HG02798 (cell line): ENCODE results near the gene SLCO4A1.

Experiments used
- ATAC-seq: cut with Tn5 transposase; IDR thresholded peaks from one replicate; pipeline ENCODE4 v1.9.1; 2021; ENCODE audit warnings: mild to moderate bottlenecking; ENCODE audit not compliant: unreplicated experiment, poor library complexity

Gene SLCO4A1

DNA sequence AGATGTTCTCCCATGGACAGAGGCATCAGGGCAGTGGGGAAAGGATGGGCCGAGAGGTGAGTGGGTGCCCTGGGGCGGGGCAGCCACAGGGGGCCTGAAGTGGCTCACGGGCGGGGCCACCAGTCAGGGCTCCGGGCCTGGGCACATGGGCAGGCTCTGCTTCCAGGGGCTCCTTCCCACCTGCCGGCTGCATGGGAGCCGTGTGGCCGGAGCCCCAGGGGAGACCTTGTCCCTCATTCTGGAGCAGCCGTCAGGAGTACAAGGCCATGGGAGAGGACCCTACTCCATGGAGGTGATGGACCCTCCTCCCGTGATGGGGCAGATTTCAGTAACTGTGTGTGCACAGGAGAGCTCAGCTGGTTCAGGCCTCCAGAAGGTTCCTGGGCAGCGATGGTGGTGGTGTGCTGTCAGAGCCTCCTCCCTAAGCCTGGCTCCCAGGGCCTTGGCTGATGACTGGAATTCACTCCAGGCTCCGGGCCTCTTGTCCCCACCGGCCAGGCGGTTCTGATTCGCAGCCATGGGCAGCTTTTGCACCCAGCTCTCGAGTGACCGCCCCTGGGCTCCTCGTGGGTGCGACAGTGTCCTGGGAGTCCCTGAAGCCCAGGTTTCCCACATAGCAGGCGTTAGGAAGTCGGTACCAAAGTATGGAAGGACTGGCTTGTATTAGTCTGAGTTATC is 6.2 kb downstream of the SLCO4A1 start:
- no peak for ATAC-seq

GRCh38 chr20:62649140-62649539 is 6.8 kb downstream of the SLCO4A1 start:
- no peak for ATAC-seq

GRCh38 chr20:62650551-62651284 is 8.4 kb downstream of the SLCO4A1 start:
- no peak for ATAC-seq

DNA sequence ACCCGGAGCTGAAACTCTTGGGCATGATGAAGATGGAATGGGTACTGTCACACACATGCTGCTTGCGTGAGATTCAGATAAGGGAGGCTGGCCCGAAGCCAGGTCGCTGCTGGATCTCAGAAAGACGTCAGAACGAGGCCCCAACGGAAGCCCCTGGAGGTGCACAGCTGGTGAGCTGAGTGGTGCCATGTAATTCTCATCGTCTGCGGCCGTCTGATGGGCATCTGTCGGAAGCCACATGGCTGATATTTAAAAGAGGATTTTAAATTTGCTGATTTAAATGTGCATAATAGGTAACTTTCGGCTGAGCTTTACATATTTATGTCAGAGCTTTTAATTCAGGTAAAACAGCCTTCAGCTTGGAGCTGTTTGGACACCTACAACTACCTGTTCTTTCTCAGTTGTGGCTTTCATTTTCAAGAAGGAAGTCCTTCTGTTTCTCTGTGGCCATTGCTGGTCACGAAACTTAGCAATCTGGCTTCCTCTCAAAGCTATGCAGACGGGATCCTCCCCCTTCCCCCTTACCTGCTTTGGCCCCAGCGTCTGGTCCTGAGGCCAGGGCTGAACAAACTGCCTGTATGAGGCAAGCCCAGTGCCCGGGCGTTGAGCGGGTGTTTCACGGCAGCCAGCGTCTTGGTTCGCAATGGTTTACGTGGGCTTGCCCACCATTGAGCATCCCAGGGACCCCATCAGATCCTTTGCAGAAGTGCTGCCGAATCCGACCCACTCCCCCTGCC is 9.2 kb downstream of the SLCO4A1 start:
- peak; percentile 59 for ATAC-seq

GRCh38 chr20:62652041-62652893 is 10.0 kb downstream of the SLCO4A1 start:
- ATAC-seq, result peak; percentile 73

DNA sequence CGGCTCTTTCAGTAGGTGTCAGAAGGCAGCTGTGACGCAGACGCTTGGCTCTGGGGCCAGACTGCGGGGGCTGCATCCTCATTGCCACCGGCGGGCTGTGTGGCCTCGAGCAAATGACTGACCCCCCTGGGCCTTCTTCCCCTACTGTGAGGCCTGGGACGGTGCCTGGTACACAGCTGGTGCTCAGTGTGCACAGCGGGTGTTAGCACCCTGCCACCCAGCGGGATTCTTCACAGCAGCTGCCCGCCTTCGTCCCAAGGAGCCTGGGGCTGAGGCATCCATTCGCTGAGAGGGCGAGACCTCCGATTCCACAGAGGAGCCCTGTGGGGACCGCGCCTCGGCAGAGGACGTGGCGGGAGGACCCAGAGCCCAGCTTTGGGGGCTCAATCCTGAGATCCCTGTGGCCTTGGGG is 10.6 kb downstream of the SLCO4A1 start:
- ATAC-seq, result no peak

- no peak for ATAC-seq
Measured at GRCh38 chr20:62653373-62653772, 11.1 kb downstream of the SLCO4A1 start.

DNA sequence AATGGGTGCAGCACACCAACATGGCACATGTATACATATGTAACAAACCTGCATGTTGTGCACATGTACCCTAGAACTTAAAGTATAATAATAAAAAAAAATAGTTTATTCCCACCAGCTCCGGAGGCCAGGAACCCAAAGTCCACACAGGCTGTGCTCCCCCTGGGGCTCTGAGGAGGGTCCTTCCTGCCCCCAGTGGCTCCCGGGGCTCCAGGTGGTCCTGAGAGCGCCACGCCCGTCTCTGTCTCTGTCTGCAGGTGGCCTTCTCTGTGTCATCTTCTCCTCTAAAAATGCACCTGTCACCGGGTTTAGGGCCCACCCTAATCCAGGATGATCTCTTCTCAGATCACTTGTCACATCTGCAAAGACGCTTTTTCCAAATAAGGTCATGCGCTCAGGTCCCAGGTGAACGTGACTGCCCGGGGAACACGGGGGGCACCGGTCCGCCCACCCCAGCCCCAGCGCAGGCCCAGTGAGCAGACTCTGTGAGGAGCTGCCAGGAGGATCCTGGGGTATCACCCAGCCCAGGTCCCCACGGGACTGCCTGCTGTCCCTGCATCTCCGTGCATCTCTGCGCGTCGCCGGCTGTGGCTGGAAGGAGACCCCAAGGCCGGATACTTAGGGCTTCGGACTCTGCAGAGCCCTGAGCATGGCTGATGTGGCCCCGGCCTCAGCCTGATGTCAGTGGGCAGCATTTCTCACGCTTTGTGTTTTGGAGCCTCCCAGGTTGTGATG is 11.8 kb downstream of the SLCO4A1 start:
- no peak for ATAC-seq

GRCh38 chr20:62655282-62656196 is 13.2 kb downstream of the SLCO4A1 start:
- ATAC-seq, result no peak

DNA sequence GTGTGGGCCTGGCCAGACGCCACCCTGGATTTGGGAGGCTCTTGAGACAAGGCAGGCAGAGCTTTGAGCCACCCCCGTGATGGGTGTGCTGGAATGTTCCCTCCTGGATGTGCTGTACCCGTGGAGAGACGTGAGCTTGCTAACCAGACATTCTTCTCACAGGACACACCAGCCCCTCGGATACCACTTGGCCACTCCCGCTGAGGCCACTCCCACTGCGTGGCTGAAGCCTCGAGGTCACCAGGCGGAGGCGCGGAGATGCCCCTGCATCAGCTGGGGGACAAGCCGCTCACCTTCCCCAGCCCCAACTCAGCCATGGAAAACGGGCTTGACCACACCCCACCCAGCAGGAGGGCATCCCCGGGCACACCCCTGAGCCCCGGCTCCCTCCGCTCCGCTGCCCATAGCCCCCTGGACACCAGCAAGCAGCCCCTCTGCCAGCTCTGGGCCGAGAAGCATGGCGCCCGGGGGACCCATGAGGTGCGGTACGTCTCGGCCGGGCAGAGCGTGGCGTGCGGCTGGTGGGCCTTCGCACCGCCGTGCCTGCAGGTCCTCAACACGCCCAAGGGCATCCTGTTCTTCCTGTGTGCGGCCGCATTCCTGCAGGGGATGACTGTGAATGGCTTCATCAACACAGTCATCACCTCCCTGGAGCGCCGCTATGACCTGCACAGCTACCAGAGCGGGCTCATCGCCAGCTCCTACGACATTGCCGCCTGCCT is 14.1 kb downstream of the SLCO4A1 start:
- ATAC-seq, result no peak

- no peak for ATAC-seq
Measured at GRCh38 chr20:62656919-62657588, 14.8 kb downstream of the SLCO4A1 start.

DNA sequence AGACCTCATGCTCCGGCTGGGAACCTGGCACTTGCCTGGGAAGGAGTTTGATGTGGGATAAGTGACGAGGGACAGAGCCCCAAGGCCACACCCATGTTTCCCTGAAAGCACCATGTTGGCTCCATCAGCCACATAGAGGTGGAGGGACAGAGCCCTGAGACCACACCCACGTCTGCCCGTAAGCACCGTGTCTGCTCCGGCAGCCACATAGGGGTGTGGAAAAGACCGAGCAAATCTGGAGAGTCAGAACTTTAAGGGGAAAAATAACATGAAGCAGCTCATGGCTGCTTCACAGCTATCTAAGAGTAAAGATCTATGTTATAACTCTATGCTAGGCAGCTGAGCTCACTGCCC is 15.3 kb downstream of the SLCO4A1 start:
- no peak for ATAC-seq

DNA sequence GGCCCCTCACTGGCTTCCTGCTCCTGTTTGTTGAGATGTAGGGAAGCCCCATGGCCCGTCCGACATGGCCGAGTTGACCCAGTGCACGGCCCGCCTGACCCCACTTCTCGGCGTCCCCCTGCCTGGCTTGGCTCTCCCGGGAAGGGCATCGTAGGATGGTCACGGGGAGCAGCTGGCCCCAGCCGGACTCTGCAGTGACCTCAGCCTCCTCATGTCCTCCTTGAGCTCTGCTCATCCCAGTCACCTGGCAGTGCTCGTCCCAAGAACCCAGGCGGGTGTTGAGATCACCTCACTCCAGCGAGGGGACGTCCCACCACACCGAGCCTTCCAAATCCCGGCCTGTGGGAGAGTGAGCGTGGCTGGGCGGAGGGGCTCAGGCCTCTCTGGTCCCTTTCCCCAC is 15.7 kb downstream of the SLCO4A1 start:
- no peak for ATAC-seq

DNA sequence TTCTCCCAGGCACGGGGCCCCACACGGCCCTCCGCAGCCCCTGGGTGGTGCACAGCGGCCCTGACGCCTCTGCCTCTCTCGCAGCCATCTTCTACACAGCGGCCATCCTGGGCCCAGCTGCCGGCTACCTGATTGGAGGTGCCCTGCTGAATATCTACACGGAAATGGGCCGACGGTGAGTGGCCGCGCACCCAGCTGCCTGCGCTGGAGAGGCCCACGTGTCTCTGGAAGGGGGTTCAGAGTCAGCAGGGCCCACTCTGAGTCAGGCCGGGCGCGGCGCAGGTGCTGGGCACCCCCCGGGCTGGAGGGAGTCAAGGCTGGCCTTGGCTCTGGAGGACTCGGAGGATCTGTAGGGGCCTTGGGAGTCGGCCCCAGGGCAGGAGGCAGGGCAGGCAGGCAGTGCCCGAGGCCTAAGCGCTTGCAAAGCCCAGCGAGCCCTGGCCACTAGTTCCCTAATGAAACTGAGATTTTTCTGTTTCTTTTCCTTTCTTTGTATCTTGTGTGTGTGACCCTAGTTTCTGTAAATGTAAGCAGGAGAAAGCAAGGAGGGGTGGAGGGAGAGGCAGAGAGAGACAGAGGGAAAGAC is 16.4 kb downstream of the SLCO4A1 start:
- no peak for ATAC-seq

GRCh38 chr20:62659488-62660239 is 17.4 kb downstream of the SLCO4A1 start:
- ATAC-seq, result no peak

- ATAC-seq, result no peak
Measured at GRCh38 chr20:62660240-62660615, 17.9 kb downstream of the SLCO4A1 start.

DNA sequence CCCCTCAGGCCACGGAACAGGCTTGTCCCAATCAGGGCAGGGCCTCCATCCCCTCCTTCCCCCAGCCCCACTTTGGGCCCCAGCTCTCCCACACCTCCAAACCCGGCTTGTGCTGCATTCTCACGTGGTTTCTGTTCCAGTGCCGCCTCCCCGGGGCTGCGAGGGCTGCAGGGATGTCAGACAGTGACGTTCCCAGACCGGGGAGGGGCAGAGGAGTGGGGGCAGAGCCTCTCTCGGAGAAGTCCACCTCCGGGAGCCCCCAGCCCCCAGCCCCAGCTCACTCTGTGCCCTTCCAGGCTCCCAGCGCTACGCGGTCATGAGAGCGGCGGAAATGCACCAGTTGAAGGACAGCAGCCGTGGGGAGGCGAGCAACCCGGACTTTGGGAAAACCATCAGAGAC is 18.5 kb downstream of the SLCO4A1 start:
- ATAC-seq, result no peak
